Activated effector memory CD4-positive, alpha-beta T cell treated with anti-CD3 and anti-CD28 coated beads, Interleukin-2, amount 50 U/mL, for 16 hours (primary cell): ENCODE measurements around the gene CUL7.

Experiments
- DNase-seq: peaks from one replicate; pipeline ENCODE4 v3.0.0-alpha.2; 2020

CUL7 gene

GRCh38 chr6:43076464-43077332, 23.0 kb upstream of the CUL7 start:
- DNase-seq, result no peak

- no peak for DNase-seq
These were observed 22.2 kb upstream of the CUL7 start, which contains the start of gene PTK7 for GRCh38 chr6:43075670-43076463. PTK7 (plus strand) TSS chr6:43076314; CDS start chr6:43076489, 175 bp downstream.

- no peak for DNase-seq
These were observed 21.4 kb upstream of the CUL7 start for GRCh38 chr6:43074847-43075669.

GRCh38 chr6:43070028-43070632, 16.5 kb upstream of the CUL7 start:
- DNase-seq, result no peak

GRCh38 chr6:43062818-43063217, 9.2 kb upstream of the CUL7 start:
- no peak for DNase-seq

- DNase-seq, result no peak
These were observed 8.2 kb upstream of the CUL7 start for GRCh38 chr6:43061861-43062260.

GRCh38 chr6:43060755-43061633, 7.3 kb upstream of the CUL7 start:
- DNase-seq, result no peak

GRCh38 chr6:43060034-43060754, 6.5 kb upstream of the CUL7 start:
- no peak for DNase-seq

GRCh38 chr6:43059168-43060033, 5.8 kb upstream of the CUL7 start, which contains the start of the genes KLC4 and MRPL2:
KLC4 (plus strand) TSS chr6:43059631; CDS start chr6:43061336, 1,705 bp downstream.
MRPL2 (minus strand) TSS chr6:43059434; CDS start chr6:43059381, 53 bp downstream.
- peak; percentile 99 for DNase-seq

GRCh38 chr6:43058531-43058930, 4.9 kb upstream of the CUL7 start:
- DNase-seq, result no peak

- DNase-seq, result no peak
These were observed 2.3 kb upstream of the CUL7 start for GRCh38 chr6:43055966-43056365.

- no peak for DNase-seq
These were observed 724 bp upstream of the CUL7 start for GRCh38 chr6:43054206-43054943.

GRCh38 chr6:43052842-43053544, 658 bp downstream of the CUL7 start:
- no peak for DNase-seq

- DNase-seq, result no peak
These were observed 1.3 kb downstream of the CUL7 start for GRCh38 chr6:43052225-43052841.

GRCh38 chr6:43050981-43051380, 2.7 kb downstream of the CUL7 start:
- no peak for DNase-seq

- no peak for DNase-seq
These were observed 5.7 kb downstream of the CUL7 start for GRCh38 chr6:43047998-43048397.

- DNase-seq, result no peak
These were observed 8.2 kb downstream of the CUL7 start for GRCh38 chr6:43045371-43045930.
